ENCODE results near the gene ZRANB2.

Gene ZRANB2

DNA sequence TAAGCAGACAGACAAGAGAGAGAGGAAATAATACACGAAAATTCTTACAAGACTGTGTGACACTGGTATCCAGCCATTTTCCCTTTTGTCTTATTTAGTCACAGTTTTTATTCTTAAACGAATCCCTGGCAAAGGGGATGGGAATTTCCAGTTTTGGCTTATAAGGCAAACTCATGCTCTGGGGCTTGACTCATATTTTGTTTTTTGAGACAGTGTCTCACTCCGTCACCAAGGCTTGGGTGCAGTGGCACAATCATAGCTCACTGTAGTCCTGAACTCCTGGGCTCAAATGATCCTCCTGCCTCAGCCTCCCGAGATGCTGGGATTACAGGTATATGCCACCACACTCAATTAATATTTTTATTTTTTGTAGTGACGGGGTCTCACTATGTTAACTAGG is 65.1 kb downstream of the ZRANB2 start:
- TF ChIP-seq FOXK2 (IDR thresholded peaks at IDR 0.05) (no peak), SP1 (IDR thresholded peaks at IDR 0.05) (no peak), L3MBTL2 (conservative IDR thresholded peaks at IDR 0.05) (no peak), CTBP1 (IDR thresholded peaks at IDR 0.05; ENCODE audit: borderline replicate concordance) (no peak), LEF1 (IDR thresholded peaks at IDR 0.05; ENCODE audit: borderline replicate concordance) (no peak), FOXA1 (IDR thresholded peaks at IDR 0.05) (no peak), SUZ12 (IDR thresholded peaks at IDR 0.05) (no peak), NFRKB (IDR thresholded peaks at IDR 0.05) (no peak), PKNOX1 (IDR thresholded peaks at IDR 0.05) (no peak), ARNT (IDR thresholded peaks at IDR 0.05) (no peak), BHLHE40 (IDR thresholded peaks at IDR 0.05; ENCODE audit: borderline replicate concordance) (no peak), FOXM1 (IDR thresholded peaks at IDR 0.05; ENCODE audit: borderline replicate concordance) (no peak), TARDBP (IDR thresholded peaks at IDR 0.05) (no peak), HDGF (IDR thresholded peaks at IDR 0.05; ENCODE audit: borderline replicate concordance) (no peak), ZNF384 (IDR thresholded peaks at IDR 0.05) (no peak)
- ChIA-PET CTCF (interaction anchor here (0.7 kb wide), 1 partner anchor 31 kb away, joined by 3 read pairs; no protein-coding TSS in a partner anchor), POLR2A (no interaction called here)
- no peak for DNase-seq (ENCODE audit: extremely low spot score)

GRCh38 chr1:71014178-71014579 is 66.7 kb downstream of the ZRANB2 start:
- TF ChIP-seq PKNOX1 (IDR thresholded peaks at IDR 0.05) (no peak), FOXM1 (IDR thresholded peaks at IDR 0.05; ENCODE audit: borderline replicate concordance) (no peak), CTBP1 (IDR thresholded peaks at IDR 0.05; ENCODE audit: borderline replicate concordance) (no peak), TARDBP (IDR thresholded peaks at IDR 0.05) (no peak), FOXK2 (IDR thresholded peaks at IDR 0.05) (no peak), ELF4 (IDR thresholded peaks at IDR 0.05) (no peak), SUZ12 (IDR thresholded peaks at IDR 0.05) (no peak), SP1 (IDR thresholded peaks at IDR 0.05) (no peak), ARNT (IDR thresholded peaks at IDR 0.05) (no peak), NFRKB (IDR thresholded peaks at IDR 0.05) (no peak), BHLHE40 (IDR thresholded peaks at IDR 0.05; ENCODE audit: borderline replicate concordance) (no peak), L3MBTL2 (conservative IDR thresholded peaks at IDR 0.05) (no peak), FOXA1 (IDR thresholded peaks at IDR 0.05) (no peak), ZNF384 (IDR thresholded peaks at IDR 0.05) (no peak), HDGF (IDR thresholded peaks at IDR 0.05; ENCODE audit: borderline replicate concordance) (no peak), LEF1 (IDR thresholded peaks at IDR 0.05; ENCODE audit: borderline replicate concordance) (no peak)
- ChIA-PET CTCF (no interaction called here), POLR2A (no interaction called here)
- no peak for DNase-seq (ENCODE audit: extremely low spot score)
